BLaER1 treated with 17β-estradiol and CSF1 and Interleukin-3, amounts not matched to agents 10 nM and 100 nM (cell line): ENCODE results near the gene SYNPO2.

Source experiments
- H3K27ac ChIP-seq, 11 experiments: shearing (Covaris generic); formaldehyde crosslinking; 2 replicates each; pipeline ENCODE4 v1.8.1; 2022
- H3K27me3 ChIP-seq, 11 experiments: shearing (Covaris generic); formaldehyde crosslinking; 2 replicates each; pipeline ENCODE4 v1.8.1; 2022
- H3K36me3 ChIP-seq, 11 experiments: shearing (Covaris generic); formaldehyde crosslinking; 2 replicates each; pipeline ENCODE4 v1.8.1; 2022
- H3K4me1 ChIP-seq, 10 experiments: shearing (Covaris generic); formaldehyde crosslinking; 2 replicates each; pipeline ENCODE4 v1.8.1; 2022
- H3K4me2 ChIP-seq, 11 experiments: shearing (Covaris generic); formaldehyde crosslinking; 2 replicates each; pipeline ENCODE4 v1.8.1; 2022
- H3K4me3 ChIP-seq, 10 experiments: shearing (Covaris generic); formaldehyde crosslinking; 2 replicates each; pipeline ENCODE4 v1.8.1; 2022
- H3K9ac ChIP-seq, 11 experiments: shearing (Covaris generic); formaldehyde crosslinking; 2 replicates each; pipeline ENCODE4 v1.8.1; 2022
- H3K9me3 ChIP-seq, 11 experiments: shearing (Covaris generic); formaldehyde crosslinking; replicated peaks in 1 of 11; 2 replicates each; pipeline ENCODE4 v1.8.1; 2022
- H4K20me1 ChIP-seq, 11 experiments: shearing (Covaris generic); formaldehyde crosslinking; 2 replicates each; pipeline ENCODE4 v1.8.1; 2022
- Cebpa-rat ChIP-seq, 11 experiments: shearing (Covaris generic); IDR thresholded peaks; 2 replicates each; pipeline ENCODE4 v1.8.1; 2022

Gene SYNPO2

DNA sequence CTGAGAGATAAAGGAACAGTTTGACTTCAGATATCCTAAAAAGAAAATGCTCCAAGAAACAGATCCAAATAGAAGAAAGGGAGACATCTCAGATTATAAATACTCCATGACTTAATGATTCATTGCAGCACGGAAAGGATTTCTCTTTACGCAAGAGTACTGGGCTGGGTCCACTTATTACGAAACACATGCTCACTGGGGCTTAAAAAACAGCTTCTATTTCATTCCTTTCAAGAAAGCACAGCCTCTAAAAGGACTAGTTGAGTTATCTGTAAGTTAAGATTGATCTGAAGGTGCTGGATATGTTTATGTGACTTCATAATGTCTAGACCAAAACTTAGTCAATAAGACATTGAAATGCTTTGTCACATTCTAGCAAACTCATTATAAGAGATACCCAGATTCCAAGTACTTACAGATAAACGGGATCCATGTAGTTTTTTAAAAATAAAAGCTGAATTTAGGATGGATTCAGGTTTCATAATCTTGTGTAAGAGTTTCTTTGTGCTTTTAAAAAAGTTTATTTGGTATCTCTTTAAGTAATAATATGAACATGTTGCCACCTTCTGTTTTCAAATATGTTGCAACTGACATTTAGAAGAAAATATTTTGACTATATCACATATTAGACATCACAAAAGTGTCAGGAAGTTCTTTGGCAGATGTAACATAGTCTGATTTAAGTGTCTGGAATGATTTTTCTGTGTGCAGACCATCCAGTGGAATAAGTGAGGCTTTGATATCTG is 137.4 kb downstream of the SYNPO2 start:
- H3K36me3 ChIP-seq, result no peaks in the 10 kb centered on the region
- H3K4me1 ChIP-seq, result peaks cover 0 to 26% (median 19%) of the 10 kb centered on the region in 10 experiments; a peak in 16 of 20 replicates
- H3K27me3 ChIP-seq, result no peaks in the 10 kb centered on the region
- H4K20me1 ChIP-seq, result no peaks in the 10 kb centered on the region
- peaks cover 0 to 4% (median 0%) of the 10 kb centered on the region in 11 experiments; a peak in 2 of 22 replicates for H3K9me3 ChIP-seq
- peak overlapping the region in 9 of 11 experiments; percentile 13 to 79 (median 64); a peak in 18 of 22 replicates for H3K4me2 ChIP-seq
- H3K27ac ChIP-seq, result peak overlapping the region in 10 of 11 experiments; percentile 50 to 76 (median 61); a peak in 20 of 22 replicates
- peak in 8 of 11 experiments; percentile 20 to 88 (median 75); a peak in 9 of 22 replicates for TF ChIP-seq Cebpa-rat (IDR thresholded peaks at IDR 0.05)
- peak overlapping the region in 5 of 11 experiments; percentile 4 to 39 (median 29); a peak in 3 of 22 replicates for H3K9ac ChIP-seq
- no peak overlapping the region for H3K4me3 ChIP-seq

GRCh38 chr4:119026662-119027444 is 138.2 kb downstream of the SYNPO2 start:
- peak overlapping the region in 6 of 11 experiments; percentile 20 to 79 (median 56); a peak in 10 of 22 replicates for H3K4me2 ChIP-seq
- no peak for TF ChIP-seq Cebpa-rat (IDR thresholded peaks at IDR 0.05)

DNA sequence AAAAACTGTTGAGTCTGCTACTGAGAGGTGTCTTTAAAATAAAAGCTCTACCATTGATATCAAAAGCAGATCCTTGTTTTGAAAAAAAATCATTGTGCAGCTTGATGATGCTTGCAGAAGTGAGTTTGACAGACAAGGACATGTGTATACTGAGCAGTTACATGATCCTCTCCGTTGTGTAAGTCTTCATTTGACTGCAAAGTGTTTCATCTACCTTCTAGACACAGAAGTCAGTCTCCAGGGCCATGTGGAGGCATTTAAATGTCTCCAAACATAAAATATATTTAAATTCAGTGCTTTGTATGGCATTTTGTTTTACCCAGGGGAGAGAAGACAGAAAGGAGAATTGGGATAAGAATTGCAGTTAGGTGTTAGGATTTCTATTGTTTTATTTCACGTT is 139.2 kb downstream of the SYNPO2 start:
- no peak for TF ChIP-seq Cebpa-rat (IDR thresholded peaks at IDR 0.05)
- H3K4me2 ChIP-seq, result no peak overlapping the region
- H3K9me3 ChIP-seq, result peaks cover 0 to 4% (median 0%) of the 10 kb centered on the region in 11 experiments; a peak in 2 of 22 replicates
- H3K27ac ChIP-seq, result no peak overlapping the region
- H4K20me1 ChIP-seq, result no peaks in the 10 kb centered on the region
- peaks cover 0 to 26% (median 19%) of the 10 kb centered on the region in 10 experiments; a peak in 16 of 20 replicates for H3K4me1 ChIP-seq
- H3K9ac ChIP-seq, result no peak overlapping the region
- no peaks in the 10 kb centered on the region for H3K36me3 ChIP-seq
- no peak overlapping the region for H3K4me3 ChIP-seq
- no peaks in the 10 kb centered on the region for H3K27me3 ChIP-seq

More at GRCh38 chr4:119026662-119027444, 138.2 kb downstream of the SYNPO2 start:
- peaks cover 0 to 4% (median 0%) of the 10 kb centered on the region in 11 experiments; a peak in 2 of 22 replicates for H3K9me3 ChIP-seq
- no peak overlapping the region for H3K4me3 ChIP-seq
- H3K9ac ChIP-seq, result 0 out of 22 replicates have a peak overlapping the region, but pooled peaks of 1 of the 11 experiments have one; percentile 4
- peaks cover 0 to 26% (median 19%) of the 10 kb centered on the region in 10 experiments; a peak in 16 of 20 replicates for H3K4me1 ChIP-seq
- H3K36me3 ChIP-seq, result no peaks in the 10 kb centered on the region
- no peaks in the 10 kb centered on the region for H4K20me1 ChIP-seq
- no peaks in the 10 kb centered on the region for H3K27me3 ChIP-seq
- H3K27ac ChIP-seq, result peak overlapping the region in 10 of 11 experiments; percentile 20 to 76 (median 61); a peak in 17 of 22 replicates

DNA sequence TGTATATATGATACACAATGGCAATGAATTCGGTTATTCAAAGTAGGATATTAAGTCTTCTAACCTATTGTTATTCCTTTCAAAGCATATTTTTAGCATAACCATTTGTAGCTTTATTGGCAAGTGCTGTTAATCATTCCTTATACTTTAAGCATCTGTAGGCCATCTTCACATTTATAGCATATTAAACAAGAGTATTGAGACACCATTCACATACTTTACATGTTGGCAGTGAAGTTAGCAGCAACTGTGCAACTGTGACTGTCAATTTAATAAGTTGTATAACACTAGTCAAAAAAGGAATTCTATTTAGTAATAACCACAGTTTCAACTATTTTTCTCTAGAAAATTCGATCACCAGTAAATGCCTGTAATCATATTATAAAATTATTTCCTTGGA is 139.6 kb downstream of the SYNPO2 start:
- H3K4me3 ChIP-seq, result no peak overlapping the region
- H3K27me3 ChIP-seq, result no peaks in the 10 kb centered on the region
- H3K36me3 ChIP-seq, result no peaks in the 10 kb centered on the region
- no peaks in the 10 kb centered on the region for H4K20me1 ChIP-seq
- no peak overlapping the region for H3K9ac ChIP-seq
- peaks cover 0 to 4% (median 0%) of the 10 kb centered on the region in 11 experiments; a peak in 2 of 22 replicates for H3K9me3 ChIP-seq
- H3K4me1 ChIP-seq, result peaks cover 0 to 26% (median 19%) of the 10 kb centered on the region in 10 experiments; a peak in 16 of 20 replicates
- H3K27ac ChIP-seq, result no peak overlapping the region
- H3K4me2 ChIP-seq, result no peak overlapping the region
- TF ChIP-seq Cebpa-rat (IDR thresholded peaks at IDR 0.05), result no peak

GRCh38 chr4:119029847-119030535 is 141.3 kb downstream of the SYNPO2 start:
- no peak for TF ChIP-seq Cebpa-rat (IDR thresholded peaks at IDR 0.05)
- Histone ChIP-seq H3K4me3 (no peak overlapping the region), H3K9me3 (peaks cover 0 to 4% (median 0%) of the 10 kb centered on the region in 11 experiments; a peak in 2 of 22 replicates)

GRCh38 chr4:119030536-119030890 is 141.9 kb downstream of the SYNPO2 start:
- H3K4me3 ChIP-seq, result no peak overlapping the region
- H3K9me3 ChIP-seq, result peaks cover 0 to 4% (median 0%) of the 10 kb centered on the region in 11 experiments; a peak in 2 of 22 replicates
- peaks cover 0 to 18% (median 14%) of the 10 kb centered on the region in 10 experiments; a peak in 16 of 20 replicates for H3K4me1 ChIP-seq
- H3K27ac ChIP-seq, result no peak overlapping the region
- no peaks in the 10 kb centered on the region for H3K27me3 ChIP-seq
- no peaks in the 10 kb centered on the region for H4K20me1 ChIP-seq
- no peak for TF ChIP-seq Cebpa-rat (IDR thresholded peaks at IDR 0.05)
- no peaks in the 10 kb centered on the region for H3K36me3 ChIP-seq
- H3K9ac ChIP-seq, result no peak overlapping the region
- H3K4me2 ChIP-seq, result no peak overlapping the region

More at GRCh38 chr4:119029847-119030535, 141.3 kb downstream of the SYNPO2 start:
- peaks cover 0 to 23% (median 19%) of the 10 kb centered on the region in 10 experiments; a peak in 16 of 20 replicates for H3K4me1 ChIP-seq
- H3K4me2 ChIP-seq, result no peak overlapping the region
- H3K9ac ChIP-seq, result no peak overlapping the region
- H3K36me3 ChIP-seq, result no peaks in the 10 kb centered on the region
- H3K27me3 ChIP-seq, result no peaks in the 10 kb centered on the region
- H3K27ac ChIP-seq, result no peak overlapping the region
- H4K20me1 ChIP-seq, result no peaks in the 10 kb centered on the region

GRCh38 chr4:119031218-119031617 is 142.6 kb downstream of the SYNPO2 start:
- Histone ChIP-seq H3K9ac (no peak overlapping the region), H3K27ac (no peak overlapping the region), H3K36me3 (no peaks in the 10 kb centered on the region), H3K27me3 (no peaks in the 10 kb centered on the region), H3K4me1 (peaks cover 0 to 11% (median 8%) of the 10 kb centered on the region in 10 experiments; a peak in 12 of 20 replicates), H3K9me3 (peaks cover 0 to 4% (median 0%) of the 10 kb centered on the region in 11 experiments; a peak in 2 of 22 replicates), H4K20me1 (no peaks in the 10 kb centered on the region), H3K4me3 (no peak overlapping the region), H3K4me2 (no peak overlapping the region)
- no peak for TF ChIP-seq Cebpa-rat (IDR thresholded peaks at IDR 0.05)

- no peak overlapping the region for H3K27ac ChIP-seq
- H3K4me2 ChIP-seq, result no peak overlapping the region
- H3K27me3 ChIP-seq, result no peaks in the 10 kb centered on the region
- H4K20me1 ChIP-seq, result no peaks in the 10 kb centered on the region
- peaks cover 0 to 4% (median 0%) of the 10 kb centered on the region in 11 experiments; a peak in 2 of 22 replicates for H3K9me3 ChIP-seq
- H3K36me3 ChIP-seq, result no peaks in the 10 kb centered on the region
- H3K4me1 ChIP-seq, result peaks cover 0 to 5% (median 0%) of the 10 kb centered on the region in 10 experiments; a peak in 4 of 20 replicates
- H3K4me3 ChIP-seq, result no peak overlapping the region
- no peak for TF ChIP-seq Cebpa-rat (IDR thresholded peaks at IDR 0.05)
- H3K9ac ChIP-seq, result no peak overlapping the region
Observed at GRCh38 chr4:119032921-119033685, 144.4 kb downstream of the SYNPO2 start.
